HG03442 (cell line): Measurements from ENCODE around the gene SELENOV.
"Not testable (repeated sequence)": the region's sequence is repeated elsewhere in the genome, so short reads cannot be mapped to it uniquely, and the experiment has no call there.

Experiments used
- ATAC-seq: cut with Tn5 transposase; IDR thresholded peaks from one replicate; pipeline ENCODE4 v1.9.1; 2021; ENCODE audit warnings: mild to moderate bottlenecking, moderate library complexity; ENCODE audit not compliant: unreplicated experiment

Gene SELENOV

GRCh38 chr19:39514840-39515550, at the start of gene SELENOV:
Gene SELENOV (plus strand): TSS chr19:39515139. CDS start chr19:39515213, 74 bp downstream.
- ATAC-seq = no peak

- no peak for ATAC-seq
These were observed 48.8 kb upstream of the SELENOV start for GRCh38 chr19:39465956-39466747.

GRCh38 chr19:39467941-39468340, 47.0 kb upstream of the SELENOV start:
- no peak for ATAC-seq

GRCh38 chr19:39469036-39469435, 45.9 kb upstream of the SELENOV start:
- ATAC-seq = no peak

GRCh38 chr19:39469567-39469966, 45.4 kb upstream of the SELENOV start:
- no peak for ATAC-seq

GRCh38 chr19:39470724-39471339, 44.1 kb upstream of the SELENOV start:
- ATAC-seq = no peak

- ATAC-seq = no peak
These were observed 43.0 kb upstream of the SELENOV start for GRCh38 chr19:39471756-39472536.

- ATAC-seq = no peak
These were observed 42.0 kb upstream of the SELENOV start for GRCh38 chr19:39472746-39473442.

- no peak for ATAC-seq
These were observed 41.4 kb upstream of the SELENOV start for GRCh38 chr19:39473443-39473960.

- ATAC-seq = no peak
These were observed 40.8 kb upstream of the SELENOV start for GRCh38 chr19:39474139-39474620.

- ATAC-seq = no peak
These were observed 39.2 kb upstream of the SELENOV start for GRCh38 chr19:39475748-39476147.

- ATAC-seq = not testable (repeated sequence)
These were observed 35.6 kb upstream of the SELENOV start for GRCh38 chr19:39479319-39479801.

GRCh38 chr19:39479916-39480315, 35.0 kb upstream of the SELENOV start:
- no peak for ATAC-seq

GRCh38 chr19:39480337-39481228, 34.4 kb upstream of the SELENOV start, which contains the start of gene TIMM50:
Gene TIMM50 (plus strand): TSS chr19:39480838. CDS start chr19:39480854, 16 bp downstream.
- peak; percentile 79 for ATAC-seq

- ATAC-seq = no peak
These were observed 33.8 kb upstream of the SELENOV start for GRCh38 chr19:39481229-39481545.

- no peak for ATAC-seq
These were observed 33.3 kb upstream of the SELENOV start for GRCh38 chr19:39481676-39482075.

- ATAC-seq = no peak
These were observed 31.8 kb upstream of the SELENOV start for GRCh38 chr19:39483141-39483540.

- no peak for ATAC-seq
These were observed 25.2 kb upstream of the SELENOV start for GRCh38 chr19:39489756-39490155.

GRCh38 chr19:39492225-39492624, 22.7 kb upstream of the SELENOV start:
- no peak for ATAC-seq
